Fibroblast of lung (primary cell): Measurements from ENCODE around the gene RAB34.
"Not testable (repeated sequence)": the region's sequence is repeated elsewhere in the genome, so short reads cannot be mapped to it uniquely, and the experiment has no call there.

Source experiments
- CTCF ChIP-seq, 2 donors: IDR thresholded peaks in 1 of 2; conservative IDR thresholded peaks in 1 of 2; 1 replicate in 1 of 2; 2 replicates in 1 of 2; pipeline ENCODE4 v1.5.1; 2011 to 2012; ENCODE audit warnings: low read length in 2 of 2, control low read depth in 1 of 2, inconsistent platforms in 1 of 2, low read depth in 1 of 2, mild to moderate bottlenecking in 1 of 2
- EZH2 ChIP-seq: IDR thresholded peaks from 2 replicates; pipeline ENCODE4 v1.5.1; 2012; ENCODE audit warnings: low read length, control low read depth, mild to moderate bottlenecking; ENCODE audit errors: missing control alignments

GRCh38 chr17:28735913-28736769, 18.5 kb upstream of the RAB34 start:
- not testable (repeated sequence) for TF ChIP-seq EZH2; CTCF (conservative IDR thresholded peaks at IDR 0.05 in 1 of 2, IDR thresholded peaks at IDR 0.05 in 1 of 2; ENCODE audit: low read depth in 1 of 2, low read length in 2 of 2)
